Chondrocyte (in vitro differentiated cells): Measurements from ENCODE around the gene TMEM178B. TPM values are rescaled to one million over a fixed set of nuclear protein-coding genes. Genes with fewer than 3 reads are reported as not detected.
"Not testable (repeated sequence)": the region's sequence is repeated elsewhere in the genome, so short reads cannot be mapped to it uniquely, and the experiment has no call there.

Experiments
- DNase-seq: peaks from one replicate; pipeline ENCODE4 v3.0.0; 2021; ENCODE audit warnings: mixed read lengths, low spot score
- H3K27ac Mint-ChIP-seq: one replicate; pipeline ENCODE4 v1.8.0; 2021; ENCODE audit warnings: mild to moderate bottlenecking, moderate library complexity, mixed read lengths; ENCODE audit not compliant: unreplicated experiment
- H3K27me3 Mint-ChIP-seq: 2 replicates; pipeline ENCODE4 v1.8.0; 2021; ENCODE audit warnings: low read depth, mixed read lengths
- H3K36me3 Mint-ChIP-seq: 2 replicates; pipeline ENCODE4 v1.8.0; 2021; ENCODE audit warnings: low read depth, mixed read lengths
- H3K4me1 Mint-ChIP-seq: 2 replicates; pipeline ENCODE4 v1.8.0; 2021; ENCODE audit warnings: low read depth, mild to moderate bottlenecking, mixed read lengths
- H3K4me3 Mint-ChIP-seq: one replicate; pipeline ENCODE4 v1.8.0; 2021; ENCODE audit warnings: mild to moderate bottlenecking, moderate library complexity, mixed read lengths; ENCODE audit not compliant: unreplicated experiment
- H3K9me3 Mint-ChIP-seq: 2 replicates; pipeline ENCODE4 v1.8.0; 2021; ENCODE audit warnings: low read depth, mixed read lengths
- total RNA-seq: library from RNA; stranded (reverse); gene quantifications from 3 replicates; pipeline ENCODE4 v1.2.1, GENCODE V29; 2021
- TF ChIP-seq, protein P1 (sequence below): fragments of 200-600 bp; sonication (generic); IDR thresholded peaks from 2 replicates; pipeline ENCODE4 v1.5.0; 2021; ENCODE audit warnings: antibody characterized with exemption, mild to moderate bottlenecking, moderate library complexity

TMEM178B gene
- total RNA-seq, 1 donor from 2014 or later = 0.92 TPM

DNA sequence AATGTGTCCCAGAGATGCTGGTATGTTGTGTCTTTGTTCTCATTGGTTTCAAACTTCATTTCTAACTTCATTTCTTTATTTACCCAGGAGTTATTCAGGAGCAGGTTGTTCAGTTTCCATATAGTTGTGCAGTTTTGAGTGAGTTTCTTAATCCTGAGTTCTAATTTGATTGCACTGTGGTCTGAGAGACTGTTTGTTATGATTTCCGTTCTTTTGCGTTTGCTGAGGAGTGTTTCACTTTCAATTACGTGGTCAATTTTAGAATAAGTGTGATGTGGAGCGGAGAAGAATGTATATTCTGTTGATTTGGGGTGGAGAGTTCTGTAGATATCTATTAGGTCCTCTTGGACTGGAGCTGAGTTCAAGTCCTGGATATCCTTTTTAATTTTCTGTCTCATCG lies 103.3 kb downstream of the TMEM178B start:
- not testable (repeated sequence) for H3K9me3 Mint-ChIP-seq, DNase-seq
- peaks cover 11% of the 10 kb centered on the region for H3K4me1 Mint-ChIP-seq

GRCh38 chr7:141178486-141179135 lies 104.7 kb downstream of the TMEM178B start:
- no peak overlapping the region for H3K27ac Mint-ChIP-seq
- no peak overlapping the region for H3K4me3 Mint-ChIP-seq
- no peaks in the 10 kb centered on the region for H3K27me3 Mint-ChIP-seq
- H3K9me3 Mint-ChIP-seq = peaks cover 3% of the 10 kb centered on the region
- DNase-seq = no peak
- H3K4me1 Mint-ChIP-seq = peaks cover 11% of the 10 kb centered on the region
- TF ChIP-seq, protein P1, sequence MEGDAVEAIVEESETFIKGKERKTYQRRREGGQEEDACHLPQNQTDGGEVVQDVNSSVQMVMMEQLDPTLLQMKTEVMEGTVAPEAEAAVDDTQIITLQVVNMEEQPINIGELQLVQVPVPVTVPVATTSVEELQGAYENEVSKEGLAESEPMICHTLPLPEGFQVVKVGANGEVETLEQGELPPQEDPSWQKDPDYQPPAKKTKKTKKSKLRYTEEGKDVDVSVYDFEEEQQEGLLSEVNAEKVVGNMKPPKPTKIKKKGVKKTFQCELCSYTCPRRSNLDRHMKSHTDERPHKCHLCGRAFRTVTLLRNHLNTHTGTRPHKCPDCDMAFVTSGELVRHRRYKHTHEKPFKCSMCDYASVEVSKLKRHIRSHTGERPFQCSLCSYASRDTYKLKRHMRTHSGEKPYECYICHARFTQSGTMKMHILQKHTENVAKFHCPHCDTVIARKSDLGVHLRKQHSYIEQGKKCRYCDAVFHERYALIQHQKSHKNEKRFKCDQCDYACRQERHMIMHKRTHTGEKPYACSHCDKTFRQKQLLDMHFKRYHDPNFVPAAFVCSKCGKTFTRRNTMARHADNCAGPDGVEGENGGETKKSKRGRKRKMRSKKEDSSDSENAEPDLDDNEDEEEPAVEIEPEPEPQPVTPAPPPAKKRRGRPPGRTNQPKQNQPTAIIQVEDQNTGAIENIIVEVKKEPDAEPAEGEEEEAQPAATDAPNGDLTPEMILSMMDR = no peak
- H3K36me3 Mint-ChIP-seq = no peaks in the 10 kb centered on the region

More for the DNA sequence above, 103.3 kb downstream of the TMEM178B start:
- H3K27ac Mint-ChIP-seq, H3K27me3 Mint-ChIP-seq, H3K4me3 Mint-ChIP-seq, H3K36me3 Mint-ChIP-seq: not testable (repeated sequence)

- no peaks in the 10 kb centered on the region for H3K36me3 Mint-ChIP-seq
- H3K27me3 Mint-ChIP-seq = no peaks in the 10 kb centered on the region
- no peak for DNase-seq
- TF ChIP-seq, protein P1 = no peak
- no peaks in the 10 kb centered on the region for H3K9me3 Mint-ChIP-seq
- H3K4me3 Mint-ChIP-seq = no peak overlapping the region
- H3K4me1 Mint-ChIP-seq = peaks cover 11% of the 10 kb centered on the region
- H3K27ac Mint-ChIP-seq = no peak overlapping the region
These were observed 107.9 kb downstream of the TMEM178B start for GRCh38 chr7:141181812-141182211.

DNA sequence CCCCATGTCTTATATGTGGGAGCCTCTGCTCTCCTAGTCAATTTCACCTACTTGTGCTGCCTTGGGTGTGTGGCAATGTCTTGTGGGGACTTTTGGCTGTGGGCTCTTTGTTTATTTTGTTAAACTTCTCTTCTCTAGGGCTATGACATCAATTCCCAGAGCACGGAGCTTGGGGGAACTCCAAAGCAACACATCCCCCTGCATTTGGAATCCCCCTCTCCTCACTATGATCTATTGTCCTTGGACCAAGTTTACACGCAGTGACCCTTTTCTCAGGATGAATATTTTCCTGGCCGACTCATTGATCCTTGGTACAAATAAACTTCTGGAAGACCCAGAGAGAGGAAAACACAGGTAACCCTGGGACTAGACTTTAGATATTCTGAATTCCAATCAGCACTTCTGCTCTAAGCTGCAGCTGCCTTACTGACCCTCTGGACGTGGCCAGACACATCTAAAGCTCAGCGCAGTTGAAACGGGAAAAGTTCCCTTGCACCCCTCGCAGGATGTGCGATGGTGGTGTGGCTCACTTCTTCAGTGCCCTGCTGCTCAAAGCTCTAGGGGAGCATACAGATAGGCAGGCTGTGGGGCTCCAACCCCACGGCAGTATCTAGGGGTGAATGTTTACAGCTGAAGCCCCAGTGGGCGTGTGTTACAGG lies 110.8 kb downstream of the TMEM178B start:
- no peak overlapping the region for H3K4me3 Mint-ChIP-seq
- H3K27me3 Mint-ChIP-seq = no peaks in the 10 kb centered on the region

GRCh38 chr7:141185369-141185967 lies 111.6 kb downstream of the TMEM178B start:
- Mint-ChIP-seq H3K9me3 (no peaks in the 10 kb centered on the region), H3K27me3 (no peaks in the 10 kb centered on the region), H3K36me3 (no peaks in the 10 kb centered on the region), H3K4me1 (no peaks in the 10 kb centered on the region), H3K4me3 (no peak overlapping the region), H3K27ac (no peak overlapping the region)
- no peak for DNase-seq
- TF ChIP-seq, protein P1 = no peak

More for the DNA sequence above, 110.8 kb downstream of the TMEM178B start:
- no peaks in the 10 kb centered on the region for H3K9me3 Mint-ChIP-seq
- no peaks in the 10 kb centered on the region for H3K36me3 Mint-ChIP-seq
- no peak for DNase-seq
- no peaks in the 10 kb centered on the region for H3K4me1 Mint-ChIP-seq
- H3K27ac Mint-ChIP-seq = no peak overlapping the region
- TF ChIP-seq, protein P1 = no peak
